Endothelial cell of umbilical vein (primary cell): ENCODE results near the gene SENP5. TPM values are rescaled to one million over a fixed set of nuclear protein-coding genes. Genes with fewer than 3 reads are reported as not detected.

Source experiments
- BruUV-seq: library from RNA; stranded (reverse); fragments of 400-500 nt; replicated peaks from 2 replicates; lab custom pipeline; 2021; lab: Mats Ljungman, UMichigan
- CTCF ChIA-PET: fragments of 300-600, 350-600 bp; sonication (Branson Sonifier 250); formaldehyde crosslinking; loops from one replicate; lab custom pipeline; 2021; ENCODE audit warnings: antibody characterized with exemption, inconsistent platforms; lab: Charles Lee
- POLR2A ChIA-PET: fragments of 300-600, 350-600 bp; sonication (Branson Sonifier 250); formaldehyde crosslinking; loops from one replicate; lab custom pipeline; 2021; ENCODE audit warnings: antibody characterized with exemption, inconsistent platforms; lab: Charles Lee
- DNase-seq: peaks from one replicate; pipeline ENCODE4 v3.0.0-alpha.2; 2011; ENCODE audit warnings: low read depth, low spot score
- FAIRE-seq: peaks from 2 replicates; lab custom pipeline; 2011; peaks lifted over from hg19 to GRCh38; lab: Jason Lieb, UNC
- H2AFZ ChIP-seq: 2 replicates; pipeline ENCODE4 v1.6.0; 2012; ENCODE audit warnings: low read depth, low read length, control low read depth, inconsistent platforms
- H3K27ac ChIP-seq: 2 replicates; pipeline ENCODE4 v1.5.1; 2011; ENCODE audit warnings: low read depth, mild to moderate bottlenecking, control low read depth, low read length, moderate library complexity; ENCODE audit not compliant: insufficient read depth
- H3K27me3 ChIP-seq, 2 experiments: 2 replicates each; pipeline versions ENCODE4 v1.6.0 to v1.6.1; 2011; ENCODE audit warnings: low read length in 2 of 2, mixed read lengths in 1 of 2; ENCODE audit not compliant: control insufficient read depth in 2 of 2, insufficient read depth in 2 of 2
- H3K36me3 ChIP-seq, 2 experiments: 2 replicates in 1 of 2; 3 replicates in 1 of 2; pipeline ENCODE4 v1.5.1; 2011; ENCODE audit warnings: low read length in 2 of 2, mild to moderate bottlenecking in 1 of 2, moderate library complexity in 1 of 2; ENCODE audit not compliant: control insufficient read depth in 2 of 2, insufficient read depth in 2 of 2; ENCODE audit errors: extremely low read depth in 1 of 2
- H3K4me1 ChIP-seq: 3 replicates; pipeline ENCODE4 v1.5.1; 2011; ENCODE audit warnings: mild to moderate bottlenecking, low read length; ENCODE audit not compliant: control insufficient read depth, insufficient read depth; ENCODE audit errors: extremely low read depth
- H3K4me2 ChIP-seq: 2 replicates; pipeline ENCODE4 v1.6.1; 2011; ENCODE audit warnings: low read length, control low read depth, mixed read lengths; ENCODE audit not compliant: insufficient read depth
- H3K4me3 ChIP-seq, 3 experiments: fragments of 200-600 bp in 1 of 3; sonication (generic), shearing (Covaris generic) in 1 of 3; replicated peaks in 1 of 3; 2 replicates each; pipeline ENCODE4 v1.5.1; 2011 to 2016; ENCODE audit warnings: control low read depth in 3 of 3, low read length in 3 of 3, mild to moderate bottlenecking in 2 of 3, inconsistent platforms in 1 of 3, low read depth in 1 of 3, moderate library complexity in 1 of 3; ENCODE audit not compliant: insufficient read depth in 1 of 3
- H3K79me2 ChIP-seq: 2 replicates; pipeline ENCODE4 v1.6.0; 2012; ENCODE audit warnings: low read length, inconsistent platforms; ENCODE audit not compliant: control insufficient read depth, insufficient read depth
- H3K9ac ChIP-seq: replicated peaks from 2 replicates; pipeline ENCODE3; 2011; ENCODE audit warnings: low read length, control low read depth; ENCODE audit not compliant: insufficient read depth; ENCODE audit errors: extremely low read depth
- H3K9me1 ChIP-seq: replicated peaks from 3 replicates; pipeline ENCODE4 v1.6.0; 2011; ENCODE audit warnings: mild to moderate bottlenecking, low read length; ENCODE audit not compliant: control insufficient read depth, insufficient read depth; ENCODE audit errors: extremely low read depth
- H3K9me3 ChIP-seq: replicated peaks from 2 replicates; pipeline ENCODE4 v1.5.1; 2012; ENCODE audit warnings: low read length, inconsistent platforms; ENCODE audit not compliant: control insufficient read depth, insufficient read depth
- H4K20me1 ChIP-seq: replicated peaks from 2 replicates; pipeline ENCODE3; 2011; ENCODE audit warnings: mild to moderate bottlenecking, low read length; ENCODE audit not compliant: control insufficient read depth, insufficient read depth; ENCODE audit errors: extremely low read depth
- CTCF ChIP-seq, 2 donors: IDR thresholded peaks; 1 replicate in 1 of 2; 2 replicates in 1 of 2; pipeline ENCODE4 v1.5.1; 2011; ENCODE audit warnings: low read length in 2 of 2, mild to moderate bottlenecking in 2 of 2, moderate library complexity in 2 of 2, control low read depth in 1 of 2, inconsistent platforms in 1 of 2, low read depth in 1 of 2; ENCODE audit not compliant: insufficient read depth in 1 of 2; ENCODE audit errors: extremely low read depth in 1 of 2
- EZH2 ChIP-seq: IDR thresholded peaks from 2 replicates; pipeline ENCODE4 v1.6.1; 2012; ENCODE audit warnings: borderline replicate concordance, low read depth, mild to moderate bottlenecking, moderate library complexity, low read length, inconsistent platforms; ENCODE audit not compliant: severe bottlenecking
- FOS ChIP-seq: IDR thresholded peaks from 2 replicates; pipeline ENCODE4 v1.6.1; 2011; ENCODE audit warnings: mild to moderate bottlenecking, low read length, moderate library complexity, borderline replicate concordance; ENCODE audit not compliant: insufficient read depth
- GATA2 ChIP-seq: IDR thresholded peaks from 2 replicates; pipeline ENCODE4 v1.7.0; 2011; ENCODE audit warnings: low read depth, mild to moderate bottlenecking, moderate library complexity, mixed read lengths, low read length; ENCODE audit not compliant: insufficient read length, insufficient read depth
- JUN ChIP-seq: IDR thresholded peaks from 2 replicates; pipeline ENCODE4 v1.6.1; 2011; ENCODE audit warnings: borderline replicate concordance, low read depth; ENCODE audit not compliant: insufficient read length, insufficient read depth
- MAX ChIP-seq: IDR thresholded peaks from 2 replicates; pipeline ENCODE4 v1.6.1; 2011; ENCODE audit not compliant: insufficient read depth, insufficient read length
- MYC ChIP-seq: IDR thresholded peaks from one replicate; pipeline ENCODE4 v1.6.1; 2011; ENCODE audit warnings: mild to moderate bottlenecking, low read depth, low read length
- POLR2A ChIP-seq: IDR thresholded peaks from 2 replicates; pipeline ENCODE4 v1.6.1; 2012; ENCODE audit warnings: low read depth, mild to moderate bottlenecking, control low read depth, low read length
- POLR2AphosphoS5 ChIP-seq: IDR thresholded peaks from 2 replicates; pipeline ENCODE4 v1.6.1; 2012; ENCODE audit warnings: low read depth, mild to moderate bottlenecking, control low read depth, low read length, moderate library complexity; ENCODE audit not compliant: insufficient read depth
- dilution Hi-C: fragments of 300-500 bp; cut with MboI; formaldehyde crosslinking; loops from one replicate; pipeline ENCODE4 v1.15.0; 2019; ENCODE audit warnings: low sequenced_read_pairs; ENCODE audit not compliant: extremely low pct_ligation_motif_present
- intact Hi-C: fragments of 100-400 bp; cut with micrococcal nuclease; formaldehyde crosslinking; loops from one replicate; pipeline ENCODE4 v1.10.0; 2022
- polyA plus RNA-seq, 4 experiments: library from polyadenylated mRNA; depleted of rRNA in 3 of 4; stranded (reverse) in 3 of 4; unstranded in 1 of 4; fragments of >200 nt; gene quantifications; 2 replicates each; pipeline versions ENCODE4 v1.2.1 to v1.2.3, GENCODE V29; 2011 to 2012; ENCODE audit warnings: missing spikeins in 1 of 4
- total RNA-seq: library from RNA; stranded (reverse); gene quantifications from 2 replicates; pipeline ENCODE4 v1.2.3, GENCODE V29; 2021

The SENP5 gene
- total and polyA plus RNA-seq, 2 donors (not counting 3 experiments of a cell fraction or from before 2014, with no cell fraction given), result 7.9 to 33.5 TPM

- Histone ChIP-seq H4K20me1 (no peaks in the 10 kb centered on the region), H3K4me1 (peaks cover 3% of the 10 kb centered on the region), H3K4me2 (no peak overlapping the region), H2AFZ (no peak overlapping the region), H3K9me3 (no peaks in the 10 kb centered on the region), H3K9ac (no peak overlapping the region), H3K9me1 (no peaks in the 10 kb centered on the region), H3K4me3 (no peak overlapping the region), H3K27me3 (peaks cover 0 to 2% of the 10 kb centered on the region in 2 experiments), H3K27ac (no peak overlapping the region), H3K36me3 (no peaks in the 10 kb centered on the region), H3K79me2 (no peaks in the 10 kb centered on the region)
- ChIA-PET CTCF (interaction anchor here (1.1 to 1.3 kb wide), 2 partner anchors 134 to 442 kb away, joined by 3 read pairs; no protein-coding TSS in a partner anchor), POLR2A (interaction anchor here (0.6 kb wide), 1 partner anchor 684 kb away, joined by 3 read pairs; the partner anchor contains the start of gene PCYT1A)
- dilution Hi-C loops (no loop called here), intact Hi-C loops (no loop called here)
- no peak for TF ChIP-seq POLR2A
- no peak for TF ChIP-seq FOS
- no peak for TF ChIP-seq MAX
- TF ChIP-seq CTCF (IDR thresholded peaks at IDR 0.05; ENCODE audit: extremely low read depth in 1 of 2, insufficient read depth in 1 of 2, low read depth in 1 of 2, low read length in 2 of 2), result no peak
- TF ChIP-seq GATA2, result no peak
- TF ChIP-seq JUN, result no peak
- no peak for TF ChIP-seq POLR2AphosphoS5
- TF ChIP-seq EZH2, result no peak
- no peak for TF ChIP-seq MYC
- FAIRE-seq (no peak), DNase-seq (no peak)
- BruUV-seq, result no TSS peak
These were observed 103.5 kb downstream of the SENP5 start for GRCh38 chr3:196971094-196971698.
